ENCODE data around the gene SLC10A1. TPM values are rescaled to one million over a fixed set of nuclear protein-coding genes. Genes with fewer than 3 reads are reported as not detected.
"Not testable (repeated sequence)": the region's sequence is repeated elsewhere in the genome, so short reads cannot be mapped to it uniquely, and the experiment has no call there.

Gene SLC10A1
- total and polyA plus RNA-seq, 8 donors, result 0.14 to 0.40 (median 0.22) TPM; not detected in 2

- Histone ChIP-seq H3K36me3 (no peaks in the 10 kb centered on the region), H3K4me3 (no peak overlapping the region), H3K4me1 (no peaks in the 10 kb centered on the region), H3K27ac (no peak overlapping the region), H3K27me3 (peaks cover 0 to 32% of the 10 kb centered on the region in 2 donors), H3K9me3 (no peaks in the 10 kb centered on the region)
- intact Hi-C loops (cut with DNase I), result loop anchor here (5.0 to 10.0 kb wide), 2 partner anchors 206 to 209 kb away; no protein-coding TSS in a partner anchor
- ATAC-seq (peak; percentile 89), DNase-seq (peak in 2 of 4 donors; percentile 59 to 64)
- TF ChIP-seq CTCF (IDR thresholded peaks at IDR 0.05), result peak; percentile 68 to 80
Observed at GRCh38 chr14:69818758-69819191, 21.7 kb upstream of the SLC10A1 start.

GRCh38 chr14:69816216-69816615 lies 19.2 kb upstream of the SLC10A1 start:
- intact Hi-C loops (cut with DNase I), result loop anchor here (5.0 to 10.0 kb wide), 2 partner anchors 209 to 211 kb away; no protein-coding TSS in a partner anchor
- TF ChIP-seq CTCF (IDR thresholded peaks at IDR 0.05), result no peak

GRCh38 chr14:69815556-69815955 lies 18.5 kb upstream of the SLC10A1 start:
- TF ChIP-seq CTCF (IDR thresholded peaks at IDR 0.05), result no peak
- Histone ChIP-seq H3K27ac (no peak overlapping the region), H3K4me3 (no peak overlapping the region), H3K4me1 (no peaks in the 10 kb centered on the region), H3K9me3 (no peaks in the 10 kb centered on the region), H3K27me3 (peaks cover 0 to 38% of the 10 kb centered on the region in 2 donors), H3K36me3 (no peaks in the 10 kb centered on the region)
- no peak for DNase-seq
- ATAC-seq, result no peak
- intact Hi-C loops (cut with DNase I), result loop anchor here (5.0 to 10.0 kb wide), 2 partner anchors 209 to 212 kb away; no protein-coding TSS in a partner anchor

More at GRCh38 chr14:69816216-69816615, 19.2 kb upstream of the SLC10A1 start:
- H3K9me3 ChIP-seq, result no peaks in the 10 kb centered on the region
- no peak overlapping the region for H3K27ac ChIP-seq
- peaks cover 0 to 38% of the 10 kb centered on the region in 2 donors for H3K27me3 ChIP-seq
- ATAC-seq, result no peak
- DNase-seq, result no peak
- no peaks in the 10 kb centered on the region for H3K36me3 ChIP-seq
- no peaks in the 10 kb centered on the region for H3K4me1 ChIP-seq
- no peak overlapping the region for H3K4me3 ChIP-seq

- ATAC-seq (no peak), DNase-seq (no peak)
- Histone ChIP-seq H3K36me3 (no peaks in the 10 kb centered on the region), H3K9me3 (no peaks in the 10 kb centered on the region), H3K4me1 (no peaks in the 10 kb centered on the region), H3K27me3 (peaks cover 0 to 36% of the 10 kb centered on the region in 2 donors), H3K4me3 (no peak overlapping the region), H3K27ac (no peak overlapping the region)
- intact Hi-C loops (cut with DNase I), result loop anchor here in 1 of 2 donors (10.0 kb wide), 1 partner anchor 210 kb away; no protein-coding TSS in a partner anchor
- no peak for TF ChIP-seq CTCF (IDR thresholded peaks at IDR 0.05)
Observed at GRCh38 chr14:69814397-69814796, 17.4 kb upstream of the SLC10A1 start.

- intact Hi-C loops (cut with DNase I), result loop anchor here in 1 of 2 donors (10.0 kb wide), 1 partner anchor 211 kb away; no protein-coding TSS in a partner anchor
- H3K27me3 ChIP-seq, result peaks cover 0 to 33% of the 10 kb centered on the region in 2 donors
- H3K9me3 ChIP-seq, H3K4me1 ChIP-seq, H3K27ac ChIP-seq, H3K36me3 ChIP-seq, H3K4me3 ChIP-seq, ATAC-seq, DNase-seq: not testable (repeated sequence)
Observed at GRCh38 chr14:69813346-69813745, 16.3 kb upstream of the SLC10A1 start.

Measured in left lung (tissue), 10 donors.